Liver (tissue), 9 donors: ENCODE measurements around the gene DOCK10. TPM values are rescaled to one million over a fixed set of nuclear protein-coding genes. Genes with fewer than 3 reads are reported as not detected.

Experiments
- DNase-seq: peaks from one replicate; pipeline ENCODE4 v3.0.0-alpha.2; 2017; ENCODE audit warnings: low spot score
- H3K27ac ChIP-seq, 2 donors: one replicate each; pipeline ENCODE4 v1.7.0; 2013; ENCODE audit warnings: inconsistent platforms in 2 of 2, low read length in 2 of 2, control low read depth in 1 of 2, low read depth in 1 of 2, mild to moderate bottlenecking in 1 of 2
- H3K27me3 ChIP-seq, 4 donors: one replicate each; pipeline versions ENCODE4 v1.6.1 to v1.7.0; 2013; ENCODE audit warnings: low read length in 3 of 4, inconsistent platforms in 1 of 4, mild to moderate bottlenecking in 1 of 4, moderate library complexity in 1 of 4; ENCODE audit not compliant: control insufficient read depth in 4 of 4, insufficient read depth in 4 of 4
- H3K36me3 ChIP-seq, 4 donors: one replicate each; pipeline versions ENCODE4 v1.6.1 to v1.7.0; 2013; ENCODE audit warnings: low read length in 3 of 4, mild to moderate bottlenecking in 3 of 4, low read depth in 1 of 4, moderate library complexity in 1 of 4; ENCODE audit not compliant: control insufficient read depth in 4 of 4, insufficient read depth in 3 of 4
- H3K4me1 ChIP-seq, 4 donors: one replicate each; pipeline versions ENCODE4 v1.6.1 to v1.7.0; 2013; ENCODE audit warnings: low read length in 3 of 4, mild to moderate bottlenecking in 3 of 4, moderate library complexity in 1 of 4; ENCODE audit not compliant: control insufficient read depth in 4 of 4, insufficient read depth in 4 of 4
- H3K4me3 ChIP-seq, 3 donors: one replicate each; pipeline versions ENCODE4 v1.6.1 to v1.7.0; 2013; ENCODE audit warnings: low read length in 3 of 3, control low read depth in 1 of 3, low read depth in 1 of 3, mild to moderate bottlenecking in 1 of 3
- H3K9ac ChIP-seq, 2 donors: one replicate each; pipeline ENCODE4 v1.7.0; 2013; ENCODE audit warnings: low read length in 2 of 2, mild to moderate bottlenecking in 2 of 2, moderate library complexity in 2 of 2, control low read depth in 1 of 2, low read depth in 1 of 2
- H3K9me3 ChIP-seq, 4 donors: one replicate each; pipeline versions ENCODE4 v1.6.1 to v1.7.0; 2013; ENCODE audit warnings: low read length in 3 of 4; ENCODE audit not compliant: control insufficient read depth in 4 of 4
- ATF3 ChIP-seq: IDR thresholded peaks from 2 replicates; pipeline ENCODE4 v1.6.1; 2016; ENCODE audit warnings: antibody characterized with exemption
- CTCF ChIP-seq: fragments of 150-350 bp; IDR thresholded peaks from 2 replicates; pipeline ENCODE4 v1.5.1; 2017; ENCODE audit warnings: improper control_type of control experiment, low read depth, low read length; ENCODE audit not compliant: missing input control
- EGR1 ChIP-seq, 2 donors: IDR thresholded peaks; 2 replicates each; pipeline ENCODE4 v1.6.1; 2016 to 2018; ENCODE audit warnings: antibody characterized with exemption in 2 of 2, low read depth in 2 of 2
- FOXA1 ChIP-seq: IDR thresholded peaks from 2 replicates; pipeline ENCODE4 v1.6.1; 2016; ENCODE audit warnings: antibody characterized with exemption
- FOXA2 ChIP-seq: IDR thresholded peaks from 2 replicates; pipeline ENCODE4 v1.6.1; 2016; ENCODE audit warnings: antibody characterized with exemption
- GABPA ChIP-seq, 2 donors: IDR thresholded peaks in 1 of 2; conservative IDR thresholded peaks in 1 of 2; 2 replicates each; pipeline ENCODE4 v1.6.1; 2016; ENCODE audit warnings: antibody characterized with exemption in 2 of 2, mild to moderate bottlenecking in 1 of 2, moderate library complexity in 1 of 2
- HNF4A ChIP-seq, 2 donors: conservative IDR thresholded peaks; 2 replicates each; pipeline ENCODE4 v1.6.1; 2016; ENCODE audit warnings: antibody characterized with exemption in 2 of 2, mild to moderate bottlenecking in 2 of 2
- HNF4G ChIP-seq: IDR thresholded peaks from 2 replicates; pipeline ENCODE4 v1.6.1; 2016; ENCODE audit warnings: antibody characterized with exemption
- JUND ChIP-seq, 2 donors: IDR thresholded peaks; 2 replicates each; pipeline ENCODE4 v1.6.1; 2016; ENCODE audit warnings: antibody characterized with exemption in 2 of 2
- MAX ChIP-seq: IDR thresholded peaks from 2 replicates; pipeline ENCODE4 v1.6.1; 2016; ENCODE audit warnings: antibody characterized with exemption
- RAD21 ChIP-seq, 2 donors: IDR thresholded peaks; 2 replicates each; pipeline ENCODE4 v1.6.1; 2016; ENCODE audit warnings: antibody characterized with exemption in 2 of 2, mild to moderate bottlenecking in 2 of 2
- REST ChIP-seq: IDR thresholded peaks from 2 replicates; pipeline ENCODE4 v1.6.1; 2016; ENCODE audit warnings: antibody characterized with exemption, mild to moderate bottlenecking
- RXRA ChIP-seq, 2 donors: IDR thresholded peaks; 2 replicates each; pipeline ENCODE4 v1.6.1; 2017 to 2018; ENCODE audit warnings: antibody characterized with exemption in 2 of 2, mild to moderate bottlenecking in 1 of 2
- SP1 ChIP-seq: IDR thresholded peaks from 2 replicates; pipeline ENCODE4 v1.6.1; 2018; ENCODE audit warnings: antibody characterized with exemption, mild to moderate bottlenecking
- TAF1 ChIP-seq: conservative IDR thresholded peaks from 2 replicates; pipeline ENCODE4 v1.6.1; 2016; ENCODE audit warnings: antibody characterized with exemption, mild to moderate bottlenecking
- YY1 ChIP-seq: IDR thresholded peaks from 2 replicates; pipeline ENCODE4 v1.6.1; 2016; ENCODE audit warnings: antibody characterized with exemption, mild to moderate bottlenecking
- WGBS: extraction: QIAGEN DNeasy Blood & Tissue Kit; methylation state at CpG from one replicate; pipeline ENCODE4 v1.1.7; 2013; 5-methylcytosine and 5-hydroxymethylcytosine counted together
- polyA plus RNA-seq, 2 donors: library from polyadenylated mRNA; stranded (reverse) in 1 of 2; unstranded in 1 of 2; fragments of 200-250 nt in 1 of 2; fragments of >200 nt in 1 of 2; fragmentation: Nextera tagmentation in 1 of 2; extraction: Ambion mirVana in 1 of 2; gene quantifications; one replicate each; pipeline versions ENCODE4 v1.2.1 to v1.2.3, GENCODE V29; 2013 to 2015
- total RNA-seq, 2 donors: library from RNA; depleted of rRNA; stranded (reverse); fragments of >200 nt; gene quantifications; one replicate each; pipeline ENCODE4 v1.2.3, GENCODE V29; 2014
- donor health status: healthy.
- donor health status: healthy.
- donor health status: healthy.
- donor health status: healthy.
- donor health status: healthy.

DOCK10 gene
- total and polyA plus RNA-seq, 4 donors, result 1.2 to 15.3 (median 6.8) TPM

- TF ChIP-seq HNF4A (conservative IDR thresholded peaks at IDR 0.05), result no peak
- TF ChIP-seq FOXA1, result no peak
- no peak for TF ChIP-seq CTCF
- no peak for TF ChIP-seq TAF1
- TF ChIP-seq RAD21 (IDR thresholded peaks at IDR 0.05), result no peak
- TF ChIP-seq GABPA (IDR thresholded peaks at IDR 0.05 in 1 of 2, conservative IDR thresholded peaks at IDR 0.05 in 1 of 2), result no peak
- TF ChIP-seq REST, result no peak
- no peak for TF ChIP-seq MAX
- no peak for TF ChIP-seq JUND (IDR thresholded peaks at IDR 0.05)
- TF ChIP-seq RXRA (IDR thresholded peaks at IDR 0.05), result no peak
- no peak for TF ChIP-seq HNF4G
- TF ChIP-seq SP1, result no peak
- no peaks in the 10 kb centered on the region for H3K27me3 ChIP-seq
- no peaks in the 10 kb centered on the region for H3K9me3 ChIP-seq
- H3K4me1 ChIP-seq, result no peaks in the 10 kb centered on the region
- DNase-seq, result no peak
- H3K4me3 ChIP-seq, result no peak overlapping the region
- WGBS, result 92% methylated on average over 4 of the region's 4 CpGs
- no peak overlapping the region for H3K27ac ChIP-seq
- H3K36me3 ChIP-seq, result peaks cover 0 to 6% (median 0%) of the 10 kb centered on the region in 4 donors
- no peak overlapping the region for H3K9ac ChIP-seq
Observed at GRCh38 chr2:224841910-224842309, 200.4 kb downstream of the DOCK10 start.

- H3K4me1 ChIP-seq, result no peaks in the 10 kb centered on the region
- no peak for DNase-seq
- no peak overlapping the region for H3K9ac ChIP-seq
- TF ChIP-seq YY1 (no peak), HNF4A (conservative IDR thresholded peaks at IDR 0.05) (no peak), FOXA2 (no peak), ATF3 (no peak), JUND (IDR thresholded peaks at IDR 0.05) (no peak), RAD21 (IDR thresholded peaks at IDR 0.05) (no peak), EGR1 (IDR thresholded peaks at IDR 0.05; ENCODE audit: low read depth in 2 of 2) (no peak), CTCF (no peak)
- peaks cover 0 to 6% (median 0%) of the 10 kb centered on the region in 4 donors for H3K36me3 ChIP-seq
- no peaks in the 10 kb centered on the region for H3K27me3 ChIP-seq
- no peak overlapping the region for H3K27ac ChIP-seq
- no peak overlapping the region for H3K4me3 ChIP-seq
- H3K9me3 ChIP-seq, result no peaks in the 10 kb centered on the region
Observed at GRCh38 chr2:224838335-224838734, 203.9 kb downstream of the DOCK10 start.
